K562 (cell line): Measurements from ENCODE around the gene LRRC43. TPM values are rescaled to one million over a fixed set of nuclear protein-coding genes. Genes with fewer than 3 reads are reported as not detected.

Experiments
- ATAC-seq: fragments of 200-7000 bp; cut with Tn5 transposase; 3 replicates; pipeline ENCODE4 v1.9.1; 2020; ENCODE audit warnings: moderate library complexity
- BruUV-seq: library from RNA; stranded (reverse); fragments of 400-500 nt; replicated peaks from 2 replicates; lab custom pipeline; 2021; lab: Mats Ljungman, UMichigan
- CTCF ChIA-PET: fragments of 300-600 bp; formaldehyde crosslinking; extraction: SDS; loops from one replicate; lab custom pipeline; 2021; ENCODE audit warnings: low intra/inter-chr PET ratio; lab: Yijun Ruan, JAX
- POLR2A ChIA-PET: fragments of 300-600, 350-650 bp; sonication (Branson Sonifier 250); formaldehyde crosslinking; extraction: SDS; loops from one replicate; lab custom pipeline; 2021; ENCODE audit warnings: antibody characterized with exemption, inconsistent platforms; lab: Yijun Ruan, JAX
- DNase-seq, 4 experiments: peaks; one replicate each; pipeline versions ENCODE4 v3.0.0 to v3.0.0-alpha.2; 2011 to 2018; ENCODE audit warnings: low spot score in 3 of 4, mixed read lengths in 3 of 4; ENCODE audit errors: extremely low read depth in 1 of 4
- FAIRE-seq: peaks from 2 replicates; lab custom pipeline; 2011; peaks lifted over from hg19 to GRCh38; lab: Jason Lieb, UNC
- H2AFZ ChIP-seq: 2 replicates; pipeline ENCODE4 v1.6.0; 2011; ENCODE audit warnings: low read depth, low read length, control low read depth, inconsistent platforms
- H3K27ac ChIP-seq: fragments of 200-600 bp; 3 replicates; pipeline ENCODE4 v1.8.0; 2011; ENCODE audit warnings: low read depth, mild to moderate bottlenecking, control low read depth, inconsistent platforms, low read length, moderate library complexity, mixed read lengths; ENCODE audit errors: extremely low read depth
- H3K27me3 ChIP-seq, 2 experiments: fragments of 300-600 bp in 1 of 2; 2 replicates in 1 of 2; 3 replicates in 1 of 2; pipeline versions ENCODE4 v1.6.0 to v1.8.0; 2011; ENCODE audit warnings: inconsistent platforms in 2 of 2, low read length in 2 of 2, mild to moderate bottlenecking in 1 of 2, mixed read lengths in 1 of 2, moderate library complexity in 1 of 2; ENCODE audit not compliant: control insufficient read depth in 2 of 2, insufficient read depth in 2 of 2
- H3K36me3 ChIP-seq: fragments of 300-600 bp; 3 replicates; pipeline ENCODE4 v1.8.0; 2011; ENCODE audit warnings: mild to moderate bottlenecking, low read length, inconsistent platforms; ENCODE audit not compliant: control insufficient read depth, insufficient read depth
- H3K4me1 ChIP-seq, 2 experiments: fragments of 200-600 bp in 1 of 2; replicated peaks in 1 of 2; 2 replicates in 1 of 2; 3 replicates in 1 of 2; pipeline versions ENCODE4 v1.5.1 to v1.8.0; 2011; ENCODE audit warnings: inconsistent platforms in 2 of 2, low read length in 2 of 2, mild to moderate bottlenecking in 1 of 2, mixed read lengths in 1 of 2, moderate library complexity in 1 of 2; ENCODE audit not compliant: control insufficient read depth in 2 of 2, insufficient read depth in 2 of 2
- H3K4me2 ChIP-seq: 2 replicates; pipeline ENCODE4 v1.6.1; 2011; ENCODE audit warnings: low read length, control low read depth, inconsistent platforms, mixed read lengths; ENCODE audit not compliant: insufficient read depth
- H3K4me3 ChIP-seq: fragments of 200-600 bp; sonication (generic), shearing (Covaris generic); 2 replicates; pipeline ENCODE4 v1.5.1; 2016; ENCODE audit warnings: control low read depth, inconsistent platforms
- H3K79me2 ChIP-seq: fragments of 200-600 bp; 3 replicates; pipeline ENCODE4 v1.8.0; 2011; ENCODE audit warnings: low read length, inconsistent platforms; ENCODE audit not compliant: control insufficient read depth, insufficient read depth
- H3K9ac ChIP-seq, 2 experiments: 2 replicates each; pipeline versions ENCODE4 v1.6.0 to v1.6.1; 2011; ENCODE audit warnings: low read depth in 2 of 2, low read length in 2 of 2, control low read depth in 1 of 2, inconsistent platforms in 1 of 2, mild to moderate bottlenecking in 1 of 2, mixed read lengths in 1 of 2; ENCODE audit not compliant: insufficient read depth in 1 of 2
- H3K9me1 ChIP-seq: one replicate; pipeline ENCODE4 v1.6.0; 2011; ENCODE audit warnings: inconsistent platforms, mild to moderate bottlenecking, low read length, moderate library complexity; ENCODE audit not compliant: control insufficient read depth, insufficient read depth
- H3K9me3 ChIP-seq: replicated peaks from 2 replicates; pipeline ENCODE4 v1.5.1; 2011; ENCODE audit warnings: low read depth, low read length, inconsistent platforms; ENCODE audit not compliant: control insufficient read depth, insufficient read depth
- H4K20me1 ChIP-seq: replicated peaks from 2 replicates; pipeline ENCODE4 v1.6.1; 2011; ENCODE audit warnings: low read length, inconsistent platforms, mixed read lengths; ENCODE audit not compliant: control insufficient read depth, insufficient read depth
- BMI1 ChIP-seq: fragments of 150-350 bp; IDR thresholded peaks from 2 replicates; pipeline ENCODE4 v1.6.1; 2014; ENCODE audit warnings: low read length
- C11orf30 ChIP-seq: fragments of 450-650 bp; IDR thresholded peaks from 2 replicates; pipeline ENCODE4 v1.6.1; 2016; ENCODE audit warnings: low read depth, mild to moderate bottlenecking
- CHD2 ChIP-seq: IDR thresholded peaks from 2 replicates; pipeline ENCODE4 v1.6.1; 2011; ENCODE audit warnings: low read depth, low read length
- CTCFL ChIP-seq: IDR thresholded peaks from 2 replicates; pipeline ENCODE4 v1.6.1; 2011; ENCODE audit warnings: borderline replicate concordance, low read depth, mild to moderate bottlenecking, moderate library complexity, low read length; ENCODE audit not compliant: insufficient read depth, poor library complexity, severe bottlenecking
- DNMT1 ChIP-seq: fragments of 450-650 bp; IDR thresholded peaks from 2 replicates; pipeline ENCODE4 v1.6.1; 2016; ENCODE audit warnings: antibody characterized with exemption, mild to moderate bottlenecking
- MBD1 ChIP-seq: fragments of 250-450 bp; sonication (Bioruptor Pico); IDR thresholded peaks from 2 replicates; pipeline ENCODE4 v1.8.0; 2022; ENCODE audit warnings: inconsistent platforms
- NFIC ChIP-seq: fragments of 450-650 bp; IDR thresholded peaks from 2 replicates; pipeline ENCODE4 v1.6.1; 2017; ENCODE audit warnings: mild to moderate bottlenecking, inconsistent platforms
- PCBP1 ChIP-seq: fragments of 200-400 bp; formaldehyde crosslinking; IDR thresholded peaks from 2 replicates; pipeline ENCODE4 v1.6.1; 2018; ENCODE audit warnings: mild to moderate bottlenecking, low read depth, low read length; ENCODE audit not compliant: poor library complexity, severe bottlenecking
- POLR2G ChIP-seq: fragments of 200-400 bp; formaldehyde crosslinking; IDR thresholded peaks from 2 replicates; pipeline ENCODE4 v1.6.1; 2017; ENCODE audit warnings: low read depth, mild to moderate bottlenecking, antibody characterized with exemption, low read length, moderate library complexity
- RBM22 ChIP-seq: fragments of 200-400 bp; formaldehyde crosslinking; IDR thresholded peaks from 2 replicates; pipeline ENCODE4 v1.6.1; 2018; ENCODE audit warnings: low read length, low read depth; ENCODE audit not compliant: poor library complexity, severe bottlenecking
- ZBTB33 ChIP-seq: sonication (generic); formaldehyde crosslinking; IDR thresholded peaks from 2 replicates; pipeline ENCODE4 v1.8.1; 2023; ENCODE audit warnings: mild to moderate bottlenecking, missing genetic modification reagents
- ZBTB7A ChIP-seq: IDR thresholded peaks from 2 replicates; pipeline ENCODE4 v1.6.1; 2011; ENCODE audit warnings: low read depth, mild to moderate bottlenecking, low read length, moderate library complexity, borderline replicate concordance; ENCODE audit not compliant: control insufficient read depth
- ZNF699 ChIP-seq: fragments of 250-450 bp; sonication (Bioruptor Pico); IDR thresholded peaks from 2 replicates; pipeline ENCODE4 v1.8.0; 2021; ENCODE audit warnings: mild to moderate bottlenecking, moderate library complexity; ENCODE audit not compliant: insufficient replicate concordance
- ZSCAN32 ChIP-seq: fragments of 450-650 bp; formaldehyde crosslinking; IDR thresholded peaks from 2 replicates; pipeline ENCODE4 v1.4.0; 2020; ENCODE audit warnings: mild to moderate bottlenecking, moderate library complexity
- WGBS: fragments of 100-300 bp; shearing (Covaris generic); methylation state at CpG from one replicate; pipeline ENCODE4 v1.1.6; 2016; ENCODE audit warnings: low coverage, mixed read lengths; ENCODE audit not compliant: insufficient coverage; ENCODE audit errors: missing lambda C conversion rate; 5-methylcytosine and 5-hydroxymethylcytosine counted together
- in situ Hi-C: fragments of 300-500 bp; cut with MboI; formaldehyde crosslinking; loops from 4 replicates; pipeline ENCODE4 v1.15.0; 2018; ENCODE audit warnings: inconsistent platforms, mixed read lengths
- intact Hi-C: fragments of 100-400 bp; cut with micrococcal nuclease; formaldehyde crosslinking; loops from 2 replicates; pipeline ENCODE4 v1.14.2; 2022
- polyA plus RNA-seq, 8 experiments: library from polyadenylated mRNA; depleted of rRNA in 4 of 8; stranded (reverse) in 5 of 8; unstranded in 3 of 8; fragments of >200 nt; fragmentation: Nextera tagmentation in 2 of 8; fragmentation: Illumina TruSeq in 1 of 8; extraction: Ambion mirVana in 2 of 8; extraction: Trizol in 1 of 8; gene quantifications; 2 replicates each; pipeline versions ENCODE4 v1.2.1 to v1.2.3, GENCODE V29; 2011 to 2014; ENCODE audit warnings: inconsistent platforms in 1 of 8, missing spikeins in 1 of 8
- total RNA-seq, 7 experiments: library from RNA; depleted of rRNA in 6 of 7; stranded (reverse); fragments of >200 nt in 6 of 7; fragmentation: Illumina TruSeq in 2 of 7; extraction: Trizol in 2 of 7; gene quantifications; 2 replicates each; pipeline versions ENCODE4 v1.2.1 to v1.2.3, GENCODE V29; 2011 to 2021; ENCODE audit warnings: low replicate concordance in 1 of 7

LRRC43 gene
- total and polyA plus RNA-seq, 9 of the 15 experiments (the other 6 are each of a cell fraction or from before 2014, with no cell fraction given): 0.19 TPM; not detected in 8

GRCh38 chr12:122204167-122205052, 21.5 kb downstream of the LRRC43 start:
- Histone ChIP-seq H2AFZ (no peak overlapping the region), H3K9ac (peak overlapping the region in 1 of 2 experiments; percentile 89; a peak in 2 of 4 replicates), H3K79me2 (no peaks in the 10 kb centered on the region), H4K20me1 (no peaks in the 10 kb centered on the region; the same call in 1 of the 2 replicates), H3K9me3 (no peaks in the 10 kb centered on the region), H3K27ac (no peak overlapping the region), H3K4me2 (no peak overlapping the region), H3K4me3 (peak overlapping the region; percentile 45; the same call in 1 of the 2 replicates), H3K27me3 (no peaks in the 10 kb centered on the region), H3K36me3 (peaks cover 23% of the 10 kb centered on the region), H3K9me1 (no peaks in the 10 kb centered on the region), H3K4me1 (peaks cover 7 to 59% of the 10 kb centered on the region in 2 experiments; a peak in 3 of 5 replicates)
- DNase-seq: no peak
- no peak for FAIRE-seq
- intact Hi-C loops: no loop called here
- ChIA-PET POLR2A (interaction anchor here (0.7 to 11.2 kb wide), 8 partner anchors 8 to 66 kb away, joined by 3 to 149 read pairs (median 4); partner anchors contain the start of gene DIABLO), CTCF (no interaction called here)
- in situ Hi-C loops: no loop called here
- whole genome bisulfite sequencing: 93% methylated on average over 17 of the region's 71 CpGs
- BruUV-seq: no TSS peak
- TF ChIP-seq CTCFL (no peak), PCBP1 (peak; percentile 10), RBM22 (peak; percentile 32), MBD1 (CRISPR knock-in tag) (no peak), CHD2 (no peak), BMI1 (no peak), POLR2G (peak; percentile 63), ZSCAN32 (CRISPR knock-in tag) (no peak), NFIC (no peak), DNMT1 (no peak), C11orf30 (no peak), ZBTB33 (peak; percentile 6; the same call in 1 of the 2 replicates), ZNF699 (CRISPR knock-in tag) (no peak), ZBTB7A (0 out of 2 replicates have a peak, but pooled peaks have one; percentile 5)
- no peak for ATAC-seq
